GM12874 (cell line): ENCODE results near the gene IL11RA.

Source experiments
- TF ChIP-seq, protein P1 (sequence below): IDR thresholded peaks from 2 replicates; pipeline ENCODE4 v1.5.1; 2011; ENCODE audit warnings: low read depth, mild to moderate bottlenecking, control low read depth, low read length, moderate library complexity; ENCODE audit not compliant: insufficient read depth

Gene IL11RA

GRCh38 chr9:34691936-34692315 lies 39.9 kb downstream of the IL11RA start:
- TF ChIP-seq, protein P1, sequence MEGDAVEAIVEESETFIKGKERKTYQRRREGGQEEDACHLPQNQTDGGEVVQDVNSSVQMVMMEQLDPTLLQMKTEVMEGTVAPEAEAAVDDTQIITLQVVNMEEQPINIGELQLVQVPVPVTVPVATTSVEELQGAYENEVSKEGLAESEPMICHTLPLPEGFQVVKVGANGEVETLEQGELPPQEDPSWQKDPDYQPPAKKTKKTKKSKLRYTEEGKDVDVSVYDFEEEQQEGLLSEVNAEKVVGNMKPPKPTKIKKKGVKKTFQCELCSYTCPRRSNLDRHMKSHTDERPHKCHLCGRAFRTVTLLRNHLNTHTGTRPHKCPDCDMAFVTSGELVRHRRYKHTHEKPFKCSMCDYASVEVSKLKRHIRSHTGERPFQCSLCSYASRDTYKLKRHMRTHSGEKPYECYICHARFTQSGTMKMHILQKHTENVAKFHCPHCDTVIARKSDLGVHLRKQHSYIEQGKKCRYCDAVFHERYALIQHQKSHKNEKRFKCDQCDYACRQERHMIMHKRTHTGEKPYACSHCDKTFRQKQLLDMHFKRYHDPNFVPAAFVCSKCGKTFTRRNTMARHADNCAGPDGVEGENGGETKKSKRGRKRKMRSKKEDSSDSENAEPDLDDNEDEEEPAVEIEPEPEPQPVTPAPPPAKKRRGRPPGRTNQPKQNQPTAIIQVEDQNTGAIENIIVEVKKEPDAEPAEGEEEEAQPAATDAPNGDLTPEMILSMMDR, result no peak

- TF ChIP-seq, protein P1, result no peak
Measured at GRCh38 chr9:34693560-34693959, 41.6 kb downstream of the IL11RA start.

GRCh38 chr9:34694811-34695210 lies 42.8 kb downstream of the IL11RA start:
- TF ChIP-seq, protein P1, result no peak

GRCh38 chr9:34701023-34701768 lies 49.2 kb downstream of the IL11RA start:
- TF ChIP-seq, protein P1, result peak; percentile 89

DNA sequence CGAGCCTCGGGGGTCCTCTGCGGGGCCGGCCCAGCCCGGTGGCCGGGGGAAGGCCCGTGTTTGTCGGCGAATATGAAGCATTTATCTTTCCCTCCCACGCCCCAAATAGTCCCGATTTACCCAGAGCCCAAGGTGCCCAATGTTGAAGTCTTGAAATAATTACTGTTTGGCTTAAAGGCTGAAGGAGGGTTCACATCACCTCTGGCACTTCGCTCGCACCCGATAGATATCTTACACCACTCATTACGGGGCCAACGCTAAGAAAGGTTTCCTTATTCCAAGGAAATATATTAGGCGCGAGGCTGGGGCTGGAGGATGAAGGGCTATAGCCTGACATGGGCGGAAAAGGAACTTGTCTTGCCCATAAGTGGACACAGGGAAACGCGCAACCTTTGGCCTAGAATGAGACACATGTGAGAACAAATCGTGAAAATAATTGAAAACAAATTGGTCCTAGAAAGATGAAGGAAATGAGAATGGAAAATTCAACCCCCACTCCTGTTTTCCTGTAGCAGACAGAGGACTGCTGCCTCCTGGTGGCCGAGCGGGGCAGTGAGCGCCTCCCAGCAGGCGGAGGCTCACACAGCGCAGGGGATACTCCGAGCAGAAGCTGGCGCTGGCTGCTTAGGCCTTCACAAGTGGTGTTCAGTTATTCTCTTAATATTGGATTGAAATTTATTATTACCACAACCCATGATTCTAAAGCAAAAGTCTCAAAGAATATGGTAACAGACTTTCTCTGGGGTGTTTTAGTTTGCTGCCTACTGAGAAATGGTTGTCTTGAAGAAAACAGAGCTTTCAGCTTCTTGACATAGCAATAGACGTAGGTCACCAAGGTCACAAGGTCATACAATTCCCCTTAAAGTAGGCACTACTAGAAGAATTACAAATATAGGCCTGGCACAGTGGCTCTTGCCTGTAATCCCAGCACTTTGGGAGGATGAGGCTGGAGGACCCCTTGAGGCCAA lies 50.1 kb downstream of the IL11RA start:
- TF ChIP-seq, protein P1, result peak; percentile 92

DNA sequence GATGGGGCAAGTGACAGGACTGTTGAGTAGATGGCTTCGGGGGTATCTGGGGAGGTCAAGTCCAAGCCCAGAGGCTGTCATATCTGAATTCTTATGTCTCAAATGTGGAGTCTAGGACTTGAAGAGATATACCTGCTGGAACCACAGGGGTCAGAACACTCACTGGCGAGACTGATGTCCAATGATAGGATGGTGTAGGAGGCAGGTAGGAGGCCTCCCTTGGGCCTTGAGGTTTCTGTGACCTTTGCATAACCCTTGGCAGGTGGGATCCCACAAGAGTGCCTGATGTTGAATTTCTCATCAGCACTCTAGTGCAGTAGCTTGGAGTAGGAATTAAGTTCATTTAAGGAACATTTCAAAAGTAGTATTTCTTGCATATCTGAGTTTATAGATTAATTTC lies 55.1 kb downstream of the IL11RA start:
- TF ChIP-seq, protein P1, result no peak
